ENCODE results near the gene GAK. TPM values are rescaled to one million over a fixed set of nuclear protein-coding genes. Genes with fewer than 3 reads are reported as not detected.

The GAK gene
- total RNA-seq, 1 donor from 2014 or later = 27.6 TPM

DNA sequence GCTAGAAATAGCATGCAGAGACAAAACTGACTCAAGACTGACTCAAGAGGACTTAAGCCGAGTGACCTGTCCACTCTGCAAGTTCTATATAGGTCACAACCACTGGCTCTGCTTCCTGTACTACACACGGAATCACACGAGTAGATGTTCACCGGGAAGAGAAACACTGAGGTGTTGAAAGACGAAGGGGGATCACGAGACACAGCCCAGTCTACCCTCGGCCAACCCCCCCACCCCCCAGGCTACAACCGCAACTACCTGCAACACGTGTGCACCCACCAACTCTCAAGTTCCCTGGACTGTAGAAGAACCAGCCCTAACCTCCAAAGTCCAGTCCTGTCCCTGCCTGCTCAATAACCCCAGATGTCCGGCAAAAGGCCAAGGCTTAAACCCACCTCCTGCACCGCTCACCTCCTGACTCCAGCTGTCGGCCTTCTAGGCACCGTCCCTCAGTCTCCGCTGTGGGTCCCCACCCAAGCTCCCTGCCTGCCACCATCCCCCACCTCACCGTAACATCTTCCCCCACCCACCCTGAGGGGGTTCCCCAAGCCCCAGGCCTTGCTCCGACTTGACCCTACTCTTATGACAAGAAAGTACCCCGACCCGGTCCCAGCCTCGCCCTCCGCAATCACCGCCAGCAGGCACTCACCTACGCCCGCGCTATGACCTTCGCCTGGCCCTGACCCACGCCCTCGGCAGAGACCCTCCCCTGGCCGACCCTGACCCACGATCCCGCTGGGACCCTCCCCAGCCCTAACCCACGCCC, 739 bp downstream of the GAK start:
- Mint-ChIP-seq H3K4me3 (peak overlapping the region; percentile 97), H3K27ac (peak overlapping the region; percentile 86), H3K27me3 (ENCODE audit: insufficient read depth, low read depth) (peaks cover 11% of the 10 kb centered on the region), H3K4me1 (peaks cover 18% of the 10 kb centered on the region), H3K36me3 (no peaks in the 10 kb centered on the region), H3K9me3 (no peaks in the 10 kb centered on the region)
- Histone ChIP-seq H3K4me3 (peak overlapping the region; percentile 90), H3K36me3 (no peaks in the 10 kb centered on the region), H3K9ac (peak overlapping the region; percentile 74), H3K4me1 (no peaks in the 10 kb centered on the region), H3K4me2 (peak overlapping the region; percentile 92), H3F3A (ENCODE audit: low read depth) (peaks cover 10% of the 10 kb centered on the region), H4K20me1 (ENCODE audit: low read depth) (peaks cover 33% of the 10 kb centered on the region), H2AFZ (replicated peaks) (no peak overlapping the region), H3K79me2 (ENCODE audit: low read depth) (peaks cover 35% of the 10 kb centered on the region), H3K9me3 (ENCODE audit: low read depth) (no peaks in the 10 kb centered on the region), H3K27ac (no peak overlapping the region), H3K27me3 (no peaks in the 10 kb centered on the region)
- TF ChIP-seq EZH2phosphoT487 (IDR thresholded peaks at IDR 0.05) (no peak), EZH2 (IDR thresholded peaks at IDR 0.05) (no peak)
- TF ChIP-seq, protein P1, sequence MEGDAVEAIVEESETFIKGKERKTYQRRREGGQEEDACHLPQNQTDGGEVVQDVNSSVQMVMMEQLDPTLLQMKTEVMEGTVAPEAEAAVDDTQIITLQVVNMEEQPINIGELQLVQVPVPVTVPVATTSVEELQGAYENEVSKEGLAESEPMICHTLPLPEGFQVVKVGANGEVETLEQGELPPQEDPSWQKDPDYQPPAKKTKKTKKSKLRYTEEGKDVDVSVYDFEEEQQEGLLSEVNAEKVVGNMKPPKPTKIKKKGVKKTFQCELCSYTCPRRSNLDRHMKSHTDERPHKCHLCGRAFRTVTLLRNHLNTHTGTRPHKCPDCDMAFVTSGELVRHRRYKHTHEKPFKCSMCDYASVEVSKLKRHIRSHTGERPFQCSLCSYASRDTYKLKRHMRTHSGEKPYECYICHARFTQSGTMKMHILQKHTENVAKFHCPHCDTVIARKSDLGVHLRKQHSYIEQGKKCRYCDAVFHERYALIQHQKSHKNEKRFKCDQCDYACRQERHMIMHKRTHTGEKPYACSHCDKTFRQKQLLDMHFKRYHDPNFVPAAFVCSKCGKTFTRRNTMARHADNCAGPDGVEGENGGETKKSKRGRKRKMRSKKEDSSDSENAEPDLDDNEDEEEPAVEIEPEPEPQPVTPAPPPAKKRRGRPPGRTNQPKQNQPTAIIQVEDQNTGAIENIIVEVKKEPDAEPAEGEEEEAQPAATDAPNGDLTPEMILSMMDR (IDR thresholded peaks at IDR 0.05) = no peak
- no peak for DNase-seq (ENCODE audit: low spot score)

DNA sequence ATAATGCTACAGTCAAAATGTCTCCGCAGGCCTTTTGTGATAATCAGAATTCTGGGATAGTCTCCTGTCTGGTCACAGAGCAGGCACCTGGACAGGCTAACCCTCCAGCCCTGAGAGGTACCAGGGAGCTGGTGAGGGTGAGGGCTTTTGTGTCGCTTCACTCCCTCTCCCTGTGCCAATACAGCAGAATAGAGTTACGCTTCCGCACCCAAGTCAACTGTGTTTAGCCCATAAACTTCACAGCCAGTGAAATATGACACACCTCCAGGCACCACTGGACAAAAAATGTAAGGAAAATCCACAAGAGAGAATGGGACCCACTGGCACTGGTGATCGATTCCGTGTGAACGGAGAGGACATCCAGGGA, 1.3 kb downstream of the GAK start:
- H3K4me3 Mint-ChIP-seq = peak overlapping the region; percentile 97
- TF ChIP-seq EZH2 (IDR thresholded peaks at IDR 0.05) = no peak
- TF ChIP-seq EZH2phosphoT487 (IDR thresholded peaks at IDR 0.05) = no peak
- TF ChIP-seq, protein P1 (IDR thresholded peaks at IDR 0.05) = no peak
- Histone ChIP-seq H3K9ac (peak overlapping the region; percentile 74), H3K4me2 (peak overlapping the region; percentile 92), H3K4me3 (peak overlapping the region; percentile 90), H3F3A (ENCODE audit: low read depth) (peaks cover 10% of the 10 kb centered on the region), H3K27me3 (no peaks in the 10 kb centered on the region), H3K9me3 (ENCODE audit: low read depth) (no peaks in the 10 kb centered on the region), H3K27ac (no peak overlapping the region), H3K79me2 (ENCODE audit: low read depth) (peaks cover 40% of the 10 kb centered on the region), H3K36me3 (no peaks in the 10 kb centered on the region), H3K4me1 (no peaks in the 10 kb centered on the region), H2AFZ (replicated peaks) (no peak overlapping the region), H4K20me1 (ENCODE audit: low read depth) (peaks cover 38% of the 10 kb centered on the region)
- no peaks in the 10 kb centered on the region for H3K36me3 Mint-ChIP-seq
- no peak for DNase-seq (ENCODE audit: low spot score)
- peaks cover 22% of the 10 kb centered on the region for H3K4me1 Mint-ChIP-seq
- H3K27ac Mint-ChIP-seq = peak overlapping the region; percentile 86
- H3K9me3 Mint-ChIP-seq = no peaks in the 10 kb centered on the region
- H3K27me3 Mint-ChIP-seq (ENCODE audit: insufficient read depth, low read depth) = peaks cover 11% of the 10 kb centered on the region

DNA sequence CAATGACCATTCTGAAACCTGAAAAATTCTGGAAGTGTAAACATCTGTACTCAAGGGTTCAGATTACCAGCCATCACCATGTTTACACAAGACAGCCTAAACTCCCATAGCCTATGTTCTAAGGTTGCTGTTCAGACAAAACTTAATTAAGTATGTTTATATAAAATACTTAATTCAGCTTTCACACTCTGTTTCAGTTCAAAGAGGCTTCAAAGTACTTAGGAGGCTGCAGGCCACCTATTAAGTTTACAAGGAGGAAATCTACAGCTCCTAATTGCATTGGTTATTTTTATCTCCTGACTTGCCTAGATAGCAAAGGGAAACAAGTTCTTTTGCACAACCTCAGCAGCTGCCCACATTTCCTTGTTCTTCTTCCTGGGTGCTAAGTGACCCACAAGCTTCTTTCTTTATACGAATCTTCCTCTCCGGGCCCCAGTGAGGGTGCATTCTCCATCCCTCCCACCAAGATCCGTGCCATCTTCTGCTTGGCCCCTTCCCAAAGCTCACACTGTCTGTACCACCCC, 2.0 kb downstream of the GAK start:
- Mint-ChIP-seq H3K27ac (no peak overlapping the region), H3K4me3 (peak overlapping the region; percentile 97), H3K36me3 (no peaks in the 10 kb centered on the region), H3K9me3 (no peaks in the 10 kb centered on the region), H3K4me1 (peaks cover 22% of the 10 kb centered on the region), H3K27me3 (ENCODE audit: insufficient read depth, low read depth) (peaks cover 11% of the 10 kb centered on the region)
- H3K4me3 ChIP-seq = no peak overlapping the region
- TF ChIP-seq, protein P1 (IDR thresholded peaks at IDR 0.05) = no peak
- TF ChIP-seq EZH2 (IDR thresholded peaks at IDR 0.05) (no peak), EZH2phosphoT487 (IDR thresholded peaks at IDR 0.05) (no peak)
- peaks cover 44% of the 10 kb centered on the region for H4K20me1 ChIP-seq (ENCODE audit: low read depth)
- H3F3A ChIP-seq (ENCODE audit: low read depth) = peaks cover 10% of the 10 kb centered on the region
- no peak overlapping the region for H3K27ac ChIP-seq
- H3K79me2 ChIP-seq (ENCODE audit: low read depth) = peaks cover 47% of the 10 kb centered on the region
- no peaks in the 10 kb centered on the region for H3K4me1 ChIP-seq
- H3K27me3 ChIP-seq = no peaks in the 10 kb centered on the region
- no peaks in the 10 kb centered on the region for H3K9me3 ChIP-seq (ENCODE audit: low read depth)
- no peaks in the 10 kb centered on the region for H3K36me3 ChIP-seq
- H3K9ac ChIP-seq = no peak overlapping the region
- H3K4me2 ChIP-seq = no peak overlapping the region
- no peak for DNase-seq (ENCODE audit: low spot score)
- no peak overlapping the region for H2AFZ ChIP-seq (replicated peaks)
